GM23248 (cell line): Measurements from ENCODE around the gene ZFAND3.

Source experiments
- EZH2 ChIP-seq: fragments of 200-600 bp; sonication (generic); IDR thresholded peaks from 2 replicates; pipeline ENCODE4 v1.6.1; 2018; ENCODE audit warnings: antibody characterized with exemption, mild to moderate bottlenecking; ENCODE audit not compliant: insufficient read depth, poor library complexity, severe bottlenecking
- EZH2phosphoT487 ChIP-seq: fragments of 200-600 bp; sonication (generic); IDR thresholded peaks from 2 replicates; pipeline ENCODE4 v1.6.1; 2018; ENCODE audit warnings: antibody characterized with exemption, moderate library complexity, mild to moderate bottlenecking, low read depth; ENCODE audit not compliant: insufficient read depth

DNA sequence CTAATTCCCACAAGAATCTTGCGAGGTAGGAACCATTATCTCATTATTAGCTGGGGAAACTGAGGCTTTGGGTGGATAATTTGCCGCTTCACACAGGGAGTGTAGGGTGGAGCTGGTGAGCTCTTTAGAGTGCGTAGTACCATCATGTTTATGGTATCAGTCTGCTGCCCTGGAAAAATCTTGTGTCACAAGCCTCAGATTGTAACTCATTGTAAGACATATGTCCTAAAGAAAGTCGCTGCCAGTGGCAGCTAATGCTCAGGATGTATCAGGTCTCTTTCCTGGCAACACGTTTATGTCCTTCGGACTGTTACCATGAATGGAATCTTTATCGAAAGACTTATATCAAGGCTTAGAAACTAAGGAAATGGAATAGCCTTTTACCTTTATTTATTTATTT lies 1.9 kb downstream of the ZFAND3 start:
- TF ChIP-seq EZH2phosphoT487 (no peak), EZH2 (no peak)
